Caco-2 (cell line): Measurements from ENCODE around the gene LYPD6. TPM values are rescaled to one million over a fixed set of nuclear protein-coding genes. Genes with fewer than 3 reads are reported as not detected.
"Not testable (repeated sequence)": the region's sequence is repeated elsewhere in the genome, so short reads cannot be mapped to it uniquely, and the experiment has no call there.

Experiments
- BruUV-seq: library from RNA; stranded (reverse); fragments of 400-500 nt; replicated peaks from 2 replicates; lab custom pipeline; 2021; lab: Mats Ljungman, UMichigan
- CTCF ChIA-PET: fragments of 300-600 bp; sonication (Branson Sonifier 250); formaldehyde crosslinking; loops from one replicate; lab custom pipeline; 2022; ENCODE audit warnings: antibody characterized with exemption; lab: Charles Lee
- POLR2A ChIA-PET: fragments of 300-600 bp; sonication (Branson Sonifier 250); formaldehyde crosslinking; loops from one replicate; lab custom pipeline; 2022; ENCODE audit warnings: antibody characterized with exemption; lab: Charles Lee
- DNase-seq, 2 experiments: peaks; one replicate each; pipeline versions ENCODE4 v3.0.0 to v3.0.0-alpha.2; 2020 to 2022
- H3K27me3 ChIP-seq: replicated peaks from 2 replicates; pipeline ENCODE4 v1.6.0; 2011; ENCODE audit warnings: low read length; ENCODE audit not compliant: control insufficient read depth, insufficient read depth
- H3K36me3 ChIP-seq: 2 replicates; pipeline ENCODE4 v1.5.1; 2011; ENCODE audit warnings: low read length; ENCODE audit not compliant: control insufficient read depth, insufficient read depth
- H3K4me1 ChIP-seq: fragments of 250-450 bp; sonication (Bioruptor Pico); 2 replicates; pipeline ENCODE4 v1.5.1; 2020; ENCODE audit warnings: mild to moderate bottlenecking
- H3K4me3 ChIP-seq: 2 replicates; pipeline ENCODE4 v1.5.1; 2011; ENCODE audit warnings: low read depth, mild to moderate bottlenecking, control low read depth, low read length
- H3K9me3 ChIP-seq: fragments of 250-450 bp; sonication (Bioruptor Pico); 2 replicates; pipeline ENCODE4 v1.5.1; 2020; ENCODE audit warnings: mild to moderate bottlenecking, moderate library complexity
- H3K27ac Mint-ChIP-seq: one replicate; pipeline ENCODE4 v1.8.0; 2022; ENCODE audit warnings: mixed read lengths; ENCODE audit not compliant: unreplicated experiment
- H3K27me3 Mint-ChIP-seq: one replicate; pipeline ENCODE4 v1.8.0; 2022; ENCODE audit warnings: mixed read lengths; ENCODE audit not compliant: insufficient read depth, unreplicated experiment
- H3K36me3 Mint-ChIP-seq: one replicate; pipeline ENCODE4 v1.8.0; 2022; ENCODE audit warnings: mild to moderate bottlenecking, mixed read lengths; ENCODE audit not compliant: insufficient read depth, unreplicated experiment
- H3K4me1 Mint-ChIP-seq: one replicate; pipeline ENCODE4 v1.8.0; 2022; ENCODE audit warnings: low read depth, mixed read lengths; ENCODE audit not compliant: unreplicated experiment
- H3K4me3 Mint-ChIP-seq: one replicate; pipeline ENCODE4 v1.8.0; 2022; ENCODE audit warnings: mild to moderate bottlenecking, moderate library complexity, mixed read lengths; ENCODE audit not compliant: unreplicated experiment
- H3K9me3 Mint-ChIP-seq: one replicate; pipeline ENCODE4 v1.8.0; 2022; ENCODE audit warnings: mixed read lengths; ENCODE audit not compliant: unreplicated experiment
- CTCF ChIP-seq, 2 experiments: fragments of 200-600 bp in 1 of 2; IDR thresholded peaks; 1 replicate in 1 of 2; 2 replicates in 1 of 2; pipeline versions ENCODE4 v1.5.1 to v1.8.0; 2011 to 2022; ENCODE audit warnings: antibody characterized with exemption in 1 of 2, control low read depth in 1 of 2, inconsistent platforms in 1 of 2, low read depth in 1 of 2, low read length in 1 of 2, mild to moderate bottlenecking in 1 of 2, moderate library complexity in 1 of 2; ENCODE audit not compliant: insufficient read depth in 1 of 2, severe bottlenecking in 1 of 2, unreplicated experiment in 1 of 2
- intact Hi-C: fragments of 100-400 bp; cut with micrococcal nuclease; formaldehyde crosslinking; loops from one replicate; pipeline ENCODE4 v1.10.0; 2022; ENCODE audit not compliant: unreplicated experiment
- total RNA-seq: library from RNA; stranded (reverse); gene quantifications from 2 replicates; pipeline ENCODE4 v1.2.3, GENCODE V29; 2022

The LYPD6 gene
- total RNA-seq, 1 experiment from 2014 or later: 9.0 TPM

GRCh38 chr2:149314687-149315086 is 15.7 kb upstream of the LYPD6 start:
- Mint-ChIP-seq H3K9me3 (no peaks in the 10 kb centered on the region), H3K27me3 (no peaks in the 10 kb centered on the region), H3K36me3 (no peaks in the 10 kb centered on the region), H3K27ac (no peak overlapping the region), H3K4me1 (peaks cover 28% of the 10 kb centered on the region), H3K4me3 (no peak overlapping the region)
- H3K27me3 ChIP-seq: no peaks in the 10 kb centered on the region
- no peak for TF ChIP-seq CTCF (IDR thresholded peaks at IDR 0.05; ENCODE audit: insufficient read depth in 1 of 2, low read depth in 1 of 2, low read length in 1 of 2, severe bottlenecking in 1 of 2, unreplicated experiment in 1 of 2)
- no peaks in the 10 kb centered on the region for H3K9me3 ChIP-seq
- intact Hi-C loops: loop anchor here (5.0 kb wide), 1 partner anchor 227 kb away; no protein-coding TSS in a partner anchor
- CTCF ChIA-PET: no interaction called here
- POLR2A ChIA-PET: no interaction called here
- H3K36me3 ChIP-seq: no peaks in the 10 kb centered on the region
- peak; percentile 19 to 50 for DNase-seq
- 0 out of 2 replicates have a peak, but pooled peaks cover 4% of the 10 kb centered on the region for H3K4me1 ChIP-seq
- H3K4me3 ChIP-seq: no peak overlapping the region
- BruUV-seq: no TSS peak

DNA sequence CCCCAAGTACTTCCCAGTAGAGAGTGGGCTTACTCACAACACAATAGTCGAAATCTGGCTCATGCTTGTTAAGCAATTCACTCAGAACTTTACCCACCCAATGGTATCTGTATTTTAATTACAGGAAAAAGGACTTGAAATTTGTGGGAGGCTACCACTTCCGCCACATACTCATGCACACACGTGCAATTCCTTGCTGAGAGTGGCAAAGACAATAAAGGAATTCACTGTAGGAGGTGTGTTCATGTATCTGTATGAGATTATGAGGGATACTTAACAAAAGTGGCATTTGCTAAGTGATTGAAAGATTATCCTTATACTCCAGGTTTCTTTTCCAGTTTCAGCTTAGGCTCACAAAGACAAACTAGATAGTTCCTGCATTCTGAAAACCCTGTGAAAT is 14.9 kb upstream of the LYPD6 start:
- intact Hi-C loops: no loop called here
- Histone ChIP-seq H3K4me1 (0 out of 2 replicates have a peak, but pooled peaks cover 4% of the 10 kb centered on the region), H3K9me3 (no peaks in the 10 kb centered on the region), H3K27me3 (no peaks in the 10 kb centered on the region), H3K36me3 (no peaks in the 10 kb centered on the region), H3K4me3 (no peak overlapping the region)
- ChIA-PET POLR2A (no interaction called here), CTCF (no interaction called here)
- H3K27me3 Mint-ChIP-seq: no peaks in the 10 kb centered on the region
- BruUV-seq: no TSS peak
- no peak for DNase-seq
- H3K27ac Mint-ChIP-seq: no peak overlapping the region
- no peaks in the 10 kb centered on the region for H3K36me3 Mint-ChIP-seq
- no peaks in the 10 kb centered on the region for H3K9me3 Mint-ChIP-seq
- no peak overlapping the region for H3K4me3 Mint-ChIP-seq
- no peak for TF ChIP-seq CTCF (IDR thresholded peaks at IDR 0.05; ENCODE audit: insufficient read depth in 1 of 2, low read depth in 1 of 2, low read length in 1 of 2, severe bottlenecking in 1 of 2, unreplicated experiment in 1 of 2)
- peaks cover 28% of the 10 kb centered on the region for H3K4me1 Mint-ChIP-seq

DNA sequence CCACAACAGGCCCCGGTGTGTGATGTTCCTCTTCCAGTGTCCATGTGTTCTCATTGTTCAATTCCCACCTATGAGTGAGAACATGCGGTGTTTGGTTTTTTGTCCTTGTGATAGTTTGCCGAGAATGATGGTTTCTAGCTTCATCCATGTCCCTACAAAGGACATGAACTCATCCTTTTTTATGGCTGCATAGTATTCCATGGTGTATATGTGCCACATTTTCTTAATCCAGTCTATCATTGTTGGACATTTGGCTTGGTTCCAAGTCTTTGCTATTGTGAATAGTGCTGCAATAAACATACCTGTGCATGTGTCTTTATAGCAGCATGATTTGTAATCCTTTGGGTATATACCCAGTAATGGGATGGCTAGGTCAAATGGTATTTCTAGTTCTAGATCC is 11.8 kb upstream of the LYPD6 start:
- BruUV-seq, H3K36me3 ChIP-seq, intact Hi-C loops, H3K27me3 ChIP-seq, H3K4me3 Mint-ChIP-seq, H3K27me3 Mint-ChIP-seq, H3K9me3 Mint-ChIP-seq, H3K27ac Mint-ChIP-seq, CTCF ChIA-PET, H3K4me3 ChIP-seq, DNase-seq, POLR2A ChIA-PET, H3K36me3 Mint-ChIP-seq, H3K4me1 ChIP-seq, H3K9me3 ChIP-seq: not testable (repeated sequence)
- H3K4me1 Mint-ChIP-seq: peaks cover 20% of the 10 kb centered on the region

- ChIA-PET CTCF (no interaction called here), POLR2A (no interaction called here)
- H3K4me1 ChIP-seq: 0 out of 2 replicates have a peak, but pooled peaks cover 4% of the 10 kb centered on the region
- no peaks in the 10 kb centered on the region for H3K27me3 Mint-ChIP-seq
- H3K36me3 ChIP-seq: no peaks in the 10 kb centered on the region
- H3K27me3 ChIP-seq: no peaks in the 10 kb centered on the region
- H3K4me3 ChIP-seq: no peak overlapping the region
- no peak overlapping the region for H3K27ac Mint-ChIP-seq
- BruUV-seq: no TSS peak
- no peak for TF ChIP-seq CTCF (IDR thresholded peaks at IDR 0.05; ENCODE audit: insufficient read depth in 1 of 2, low read depth in 1 of 2, low read length in 1 of 2, severe bottlenecking in 1 of 2, unreplicated experiment in 1 of 2)
- H3K9me3 Mint-ChIP-seq: no peaks in the 10 kb centered on the region
- intact Hi-C loops: no loop called here
- no peaks in the 10 kb centered on the region for H3K9me3 ChIP-seq
- no peak overlapping the region for H3K4me3 Mint-ChIP-seq
- H3K36me3 Mint-ChIP-seq: no peaks in the 10 kb centered on the region
- DNase-seq: no peak
- peaks cover 13% of the 10 kb centered on the region for H3K4me1 Mint-ChIP-seq
These were observed 10.0 kb upstream of the LYPD6 start for GRCh38 chr2:149320362-149320761.
